H9 (cell line): ENCODE results near the gene RAP1GAP2. TPM values are rescaled to one million over a fixed set of nuclear protein-coding genes. Genes with fewer than 3 reads are reported as not detected.
"Not testable (repeated sequence)": the region's sequence is repeated elsewhere in the genome, so short reads cannot be mapped to it uniquely, and the experiment has no call there.

Experiments used
- DNase-seq: peaks from one replicate; pipeline ENCODE4 v3.0.0-alpha.2; 2017
- H2AFZ ChIP-seq: one replicate; pipeline ENCODE4 v1.6.1; 2013; ENCODE audit warnings: mild to moderate bottlenecking, low read length, control low read depth, moderate library complexity
- H2AK5ac ChIP-seq: 2 replicates; pipeline ENCODE4 v1.6.1; 2013; ENCODE audit warnings: low read length, control low read depth, mixed read lengths; ENCODE audit not compliant: insufficient read length
- H2BK120ac ChIP-seq: one replicate; pipeline ENCODE4 v1.6.1; 2013; ENCODE audit warnings: low read depth, mild to moderate bottlenecking, low read length, control low read depth, inconsistent platforms; ENCODE audit not compliant: poor library complexity, severe bottlenecking
- H2BK12ac ChIP-seq: 2 replicates; pipeline ENCODE4 v1.6.1; 2013; ENCODE audit warnings: low read length, control low read depth, mixed read lengths, low read depth; ENCODE audit not compliant: insufficient read length
- H2BK15ac ChIP-seq: 2 replicates; pipeline ENCODE4 v1.6.1; 2013; ENCODE audit warnings: low read depth, low read length, control low read depth
- H2BK20ac ChIP-seq: one replicate; pipeline ENCODE4 v1.6.1; 2013; ENCODE audit warnings: low read depth, mild to moderate bottlenecking, low read length, control low read depth, inconsistent platforms; ENCODE audit not compliant: poor library complexity, severe bottlenecking
- H2BK5ac ChIP-seq: 2 replicates; pipeline ENCODE4 v1.6.1; 2013; ENCODE audit warnings: low read length, control low read depth, mixed read lengths; ENCODE audit not compliant: insufficient read length
- H3K14ac ChIP-seq: 2 replicates; pipeline ENCODE4 v1.6.1; 2013; ENCODE audit warnings: low read length, control low read depth; ENCODE audit not compliant: insufficient read depth
- H3K18ac ChIP-seq: 2 replicates; pipeline ENCODE4 v1.6.1; 2013; ENCODE audit warnings: low read depth, mild to moderate bottlenecking, mixed read lengths, low read length, control low read depth; ENCODE audit not compliant: insufficient read length
- H3K23ac ChIP-seq: 2 replicates; pipeline ENCODE4 v1.6.1; 2013; ENCODE audit warnings: low read length, control low read depth, mixed read lengths, low read depth; ENCODE audit not compliant: insufficient read length
- H3K23me2 ChIP-seq: 2 replicates; pipeline ENCODE4 v1.6.1; 2013; ENCODE audit warnings: low read depth, mild to moderate bottlenecking, mixed read lengths, low read length, control low read depth; ENCODE audit not compliant: insufficient read length, poor library complexity, severe bottlenecking
- H3K27ac ChIP-seq: 2 replicates; pipeline ENCODE4 v1.5.1; 2013; ENCODE audit warnings: low read length, control low read depth, mixed read lengths, low read depth; ENCODE audit not compliant: insufficient read length
- H3K27me3 ChIP-seq: 2 replicates; pipeline ENCODE4 v1.6.1; 2013; ENCODE audit warnings: low read length, control low read depth, inconsistent platforms; ENCODE audit not compliant: insufficient read depth
- H3K4ac ChIP-seq: 2 replicates; pipeline ENCODE4 v1.6.1; 2013; ENCODE audit warnings: low read depth, mild to moderate bottlenecking, control low read depth, inconsistent platforms, low read length, moderate library complexity
- H3K4me1 ChIP-seq: 2 replicates; pipeline ENCODE4 v1.6.1; 2013; ENCODE audit warnings: low read length, control low read depth, inconsistent platforms; ENCODE audit not compliant: insufficient read depth
- H3K4me2 ChIP-seq: 2 replicates; pipeline ENCODE4 v1.6.1; 2013; ENCODE audit warnings: low read length, control low read depth, mixed read lengths; ENCODE audit not compliant: insufficient read length, insufficient read depth
- H3K56ac ChIP-seq: 2 replicates; pipeline ENCODE4 v1.6.1; 2013; ENCODE audit warnings: low read depth, mild to moderate bottlenecking, mixed read lengths, low read length, control low read depth; ENCODE audit not compliant: insufficient read length
- H3K79me1 ChIP-seq: 2 replicates; pipeline ENCODE4 v1.6.1; 2013; ENCODE audit warnings: low read depth, mild to moderate bottlenecking, moderate library complexity, low read length, control low read depth, inconsistent platforms; ENCODE audit not compliant: insufficient read depth, poor library complexity, severe bottlenecking
- H3K79me2 ChIP-seq: 2 replicates; pipeline ENCODE4 v1.6.1; 2013; ENCODE audit warnings: low read length, control low read depth, inconsistent platforms; ENCODE audit not compliant: insufficient read depth
- H3K9ac ChIP-seq: 2 replicates; pipeline ENCODE4 v1.6.1; 2013; ENCODE audit warnings: low read length, control low read depth, mixed read lengths; ENCODE audit not compliant: insufficient read length; ENCODE audit errors: extremely low read depth
- H3K9me3 ChIP-seq: one replicate; pipeline ENCODE4 v1.6.1; 2013; ENCODE audit warnings: low read depth, low read length, inconsistent platforms; ENCODE audit not compliant: control insufficient read depth
- H3T11ph ChIP-seq: one replicate; pipeline ENCODE4 v1.6.1; 2013; ENCODE audit warnings: mild to moderate bottlenecking, low read length, control low read depth, inconsistent platforms
- H4K20me1 ChIP-seq: one replicate; pipeline ENCODE4 v1.6.1; 2013; ENCODE audit not compliant: control insufficient read depth, insufficient read length, insufficient read depth
- H4K5ac ChIP-seq: 2 replicates; pipeline ENCODE4 v1.6.1; 2013; ENCODE audit warnings: low read depth, mild to moderate bottlenecking, mixed read lengths, low read length, control low read depth; ENCODE audit not compliant: insufficient read length
- H4K8ac ChIP-seq: replicated peaks from 2 replicates; pipeline ENCODE4 v1.6.1; 2013; ENCODE audit warnings: low read length, control low read depth, mixed read lengths, low read depth; ENCODE audit not compliant: insufficient read length
- H4K91ac ChIP-seq: 2 replicates; pipeline ENCODE4 v1.6.1; 2013; ENCODE audit warnings: low read depth, mild to moderate bottlenecking, moderate library complexity, mixed read lengths, low read length, control low read depth; ENCODE audit not compliant: insufficient read length
- H3K27ac Mint-ChIP-seq, 3 experiments: 2 replicates in 2 of 3; 3 replicates in 1 of 3; pipeline ENCODE4 v1.8.0; 2020 to 2021; ENCODE audit warnings: mixed read lengths in 3 of 3, mild to moderate bottlenecking in 1 of 3, moderate library complexity in 1 of 3
- H3K27me3 Mint-ChIP-seq: 2 replicates; pipeline ENCODE4 v1.8.0; 2021; ENCODE audit warnings: low read depth, mild to moderate bottlenecking, moderate library complexity, mixed read lengths
- H3K36me3 Mint-ChIP-seq, 3 experiments: 2 replicates in 2 of 3; 3 replicates in 1 of 3; pipeline ENCODE4 v1.8.0; 2020 to 2021; ENCODE audit warnings: low read depth in 3 of 3, mixed read lengths in 3 of 3; ENCODE audit not compliant: insufficient read depth in 1 of 3
- H3K4me1 Mint-ChIP-seq, 2 experiments: 2 replicates each; pipeline ENCODE4 v1.8.0; 2020; ENCODE audit warnings: mixed read lengths in 2 of 2
- H3K4me3 Mint-ChIP-seq, 2 experiments: 2 replicates in 1 of 2; 3 replicates in 1 of 2; pipeline ENCODE4 v1.8.0; 2020 to 2021; ENCODE audit warnings: mild to moderate bottlenecking in 2 of 2, mixed read lengths in 2 of 2, moderate library complexity in 1 of 2
- H3K9me3 Mint-ChIP-seq, 2 experiments: 2 replicates in 1 of 2; 3 replicates in 1 of 2; pipeline ENCODE4 v1.8.0; 2020; ENCODE audit warnings: mild to moderate bottlenecking in 2 of 2, mixed read lengths in 2 of 2, moderate library complexity in 1 of 2
- WGBS: extraction: QIAGEN DNeasy Blood & Tissue Kit; methylation state at CpG from one replicate; pipeline ENCODE4 v1.1.7; 2013; ENCODE audit warnings: missing lambda C conversion rate, low lambda C conversion rate, mixed read lengths; ENCODE audit not compliant: insufficient read length; ENCODE audit errors: extremely low coverage; 5-methylcytosine and 5-hydroxymethylcytosine counted together
- total RNA-seq: library from RNA; stranded (reverse); gene quantifications from 2 replicates; pipeline ENCODE4 v1.2.1, GENCODE V29; 2021

The RAP1GAP2 gene
- total RNA-seq, 1 experiment from 2014 or later = 33.8 TPM

DNA sequence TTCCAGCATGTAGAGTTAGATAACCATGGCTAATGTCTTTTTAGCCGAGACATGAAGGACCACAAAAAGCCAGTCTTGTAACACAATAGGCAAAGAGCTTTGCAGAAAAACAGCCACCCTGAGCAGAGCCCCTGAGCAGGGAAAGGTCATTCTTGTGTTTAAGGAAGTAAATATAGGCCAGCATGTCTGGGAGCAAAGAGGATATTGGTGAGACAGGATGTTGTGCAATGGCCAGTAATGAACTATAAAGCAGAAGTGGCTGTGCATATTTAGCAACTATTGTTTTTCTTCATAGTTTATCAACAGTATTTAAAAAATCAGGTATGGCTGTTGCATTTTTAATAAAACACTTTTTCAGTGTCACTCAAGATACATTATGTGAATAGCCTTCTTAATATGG, 269.0 kb downstream of the RAP1GAP2 start:
- not testable (repeated sequence) for H3K4me3 Mint-ChIP-seq, H3K56ac ChIP-seq, H3K18ac ChIP-seq, H2BK20ac ChIP-seq, H2BK15ac ChIP-seq, H3K36me3 Mint-ChIP-seq, H3K23me2 ChIP-seq, H3K27me3 Mint-ChIP-seq, H3T11ph ChIP-seq, H4K20me1 ChIP-seq, H2BK5ac ChIP-seq, H3K4me1 Mint-ChIP-seq, H2AK5ac ChIP-seq, H4K5ac ChIP-seq, H3K14ac ChIP-seq, H3K27me3 ChIP-seq, H2BK120ac ChIP-seq, DNase-seq, H2BK12ac ChIP-seq, H2AFZ ChIP-seq, H3K27ac ChIP-seq, H3K4me2 ChIP-seq, H3K23ac ChIP-seq, H3K27ac Mint-ChIP-seq, H3K79me1 ChIP-seq, H3K4me1 ChIP-seq, H3K4ac ChIP-seq, H3K9ac ChIP-seq, H4K91ac ChIP-seq, H3K79me2 ChIP-seq, H4K8ac ChIP-seq, H3K9me3 ChIP-seq
- WGBS = no CpG with 5 or more reads among the region's 1 CpG
- peaks cover 0 to 14% of the 10 kb centered on the region in 2 experiments; a peak in 3 of 5 replicates for H3K9me3 Mint-ChIP-seq

DNA sequence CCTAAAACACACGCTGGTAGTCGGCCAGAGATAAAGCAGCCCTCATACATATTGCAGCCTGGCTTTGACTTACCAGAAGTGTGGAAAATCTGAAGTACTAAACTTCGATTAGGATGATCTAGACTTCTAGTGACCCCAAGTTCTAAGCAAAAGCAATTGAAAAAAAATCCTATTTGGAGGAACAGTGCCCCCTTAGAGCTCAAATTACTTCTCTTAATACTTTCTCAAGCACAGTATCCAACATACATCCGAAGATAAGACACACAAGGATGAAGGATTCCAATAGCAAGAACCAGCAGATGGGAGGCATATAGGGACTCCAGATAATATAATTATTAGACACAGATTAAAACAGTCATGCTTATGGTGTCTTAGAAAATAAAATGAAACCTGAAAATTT, 277.6 kb downstream of the RAP1GAP2 start:
- H3K27ac ChIP-seq, H2AFZ ChIP-seq, H3K27me3 Mint-ChIP-seq, H3K14ac ChIP-seq, H2BK12ac ChIP-seq, H3K18ac ChIP-seq, H2BK120ac ChIP-seq, H4K8ac ChIP-seq, H2BK20ac ChIP-seq, H3K23me2 ChIP-seq, DNase-seq, H4K20me1 ChIP-seq, H3K9me3 ChIP-seq, H3K4me2 ChIP-seq, H3K4me1 ChIP-seq, H3K4ac ChIP-seq, H3K4me3 Mint-ChIP-seq, H3K56ac ChIP-seq, H2BK5ac ChIP-seq, H3T11ph ChIP-seq, H3K4me1 Mint-ChIP-seq, H4K5ac ChIP-seq, H4K91ac ChIP-seq, H3K9ac ChIP-seq, H2AK5ac ChIP-seq, H3K79me2 ChIP-seq, H3K79me1 ChIP-seq, H3K23ac ChIP-seq, H3K36me3 Mint-ChIP-seq, H3K27ac Mint-ChIP-seq, H3K27me3 ChIP-seq, H2BK15ac ChIP-seq: not testable (repeated sequence)
- H3K9me3 Mint-ChIP-seq = peaks cover 10 to 56% of the 10 kb centered on the region in 2 experiments
- no CpG with 5 or more reads among the region's 4 CpGs for WGBS
